ENCODE results near the gene ZFYVE27. TPM values are rescaled to one million over a fixed set of nuclear protein-coding genes. Genes with fewer than 3 reads are reported as not detected.

Gene ZFYVE27
- total and polyA plus RNA-seq, 7 donors, result 7.2 to 42.2 (median 11.0) TPM

GRCh38 chr10:97747573-97747972 lies 10.6 kb downstream of the ZFYVE27 start:
- H3K9me3 ChIP-seq, result no peaks in the 10 kb centered on the region
- DNase-seq, result no peak
- 87% methylated on average over 1 of the region's 1 CpG for WGBS, 2 donors
- no peak for TF ChIP-seq POLR2A (IDR thresholded peaks at IDR 0.05)
- TF ChIP-seq EP300 (IDR thresholded peaks at IDR 0.05), result no peak
- TF ChIP-seq POLR2AphosphoS5 (IDR thresholded peaks at IDR 0.05), result no peak
- no peak for TF ChIP-seq CTCF (IDR thresholded peaks at IDR 0.05)
- intact Hi-C loops (cut with DNase I), result no loop called here
- H3K4me1 ChIP-seq, result no peaks in the 10 kb centered on the region
- H3K27ac ChIP-seq, result no peak overlapping the region
- H3K36me3 ChIP-seq, result peaks cover 7 to 87% (median 52%) of the 10 kb centered on the region in 4 donors
- no peak overlapping the region for H3K4me3 ChIP-seq
- no peaks in the 10 kb centered on the region for H3K27me3 ChIP-seq

- H3K4me1 ChIP-seq, result no peaks in the 10 kb centered on the region
- TF ChIP-seq CTCF (IDR thresholded peaks at IDR 0.05) (no peak), EP300 (IDR thresholded peaks at IDR 0.05) (no peak), POLR2AphosphoS5 (IDR thresholded peaks at IDR 0.05) (no peak), POLR2A (IDR thresholded peaks at IDR 0.05) (no peak)
- H3K9me3 ChIP-seq, result no peaks in the 10 kb centered on the region
- intact Hi-C loops (cut with DNase I), result no loop called here
- H3K4me3 ChIP-seq, result no peak overlapping the region
- peak; percentile 51 for DNase-seq
- 87 to 89% methylated on average over 10 of the region's 10 CpGs for WGBS, 2 donors
- no peaks in the 10 kb centered on the region for H3K27me3 ChIP-seq
- no peak overlapping the region for H3K27ac ChIP-seq
- peaks cover 7 to 92% (median 57%) of the 10 kb centered on the region in 4 donors for H3K36me3 ChIP-seq
Measured at GRCh38 chr10:97748116-97748515, 11.2 kb downstream of the ZFYVE27 start.

- TF ChIP-seq POLR2AphosphoS5 (IDR thresholded peaks at IDR 0.05) (no peak), CTCF (IDR thresholded peaks at IDR 0.05) (no peak)
- Histone ChIP-seq H3K9me3 (no peaks in the 10 kb centered on the region), H3K27me3 (no peaks in the 10 kb centered on the region), H3K4me1 (no peaks in the 10 kb centered on the region), H3K36me3 (peaks cover 23 to 100% (median 80%) of the 10 kb centered on the region in 4 donors), H3K4me3 (no peak overlapping the region), H3K27ac (no peak overlapping the region)
- intact Hi-C loops (cut with DNase I), result no loop called here
- peak; percentile 48 for DNase-seq
- WGBS, 2 donors, result 94 to 96% methylated on average over 18 of the region's 18 CpGs
Measured at GRCh38 chr10:97752956-97753355, 16.0 kb downstream of the ZFYVE27 start.

GRCh38 chr10:97754726-97755125 lies 17.8 kb downstream of the ZFYVE27 start:
- TF ChIP-seq POLR2A (IDR thresholded peaks at IDR 0.05), result no peak
- TF ChIP-seq EP300 (IDR thresholded peaks at IDR 0.05), result no peak
- TF ChIP-seq CTCF (IDR thresholded peaks at IDR 0.05), result no peak
- TF ChIP-seq POLR2AphosphoS5 (IDR thresholded peaks at IDR 0.05), result no peak
- WGBS, 2 donors, result 65 to 83% methylated on average over 3 to 4 of the region's 4 CpGs
- H3K27me3 ChIP-seq, result no peaks in the 10 kb centered on the region
- H3K36me3 ChIP-seq, result peaks cover 20 to 97% (median 79%) of the 10 kb centered on the region in 4 donors
- no peaks in the 10 kb centered on the region for H3K4me1 ChIP-seq
- no peak for DNase-seq
- no peak overlapping the region for H3K4me3 ChIP-seq
- H3K27ac ChIP-seq, result no peak overlapping the region
- intact Hi-C loops (cut with DNase I), result no loop called here
- H3K9me3 ChIP-seq, result no peaks in the 10 kb centered on the region

GRCh38 chr10:97755718-97756117 lies 18.8 kb downstream of the ZFYVE27 start:
- WGBS, 2 donors, result 96 to 97% methylated on average over 6 of the region's 6 CpGs
- H3K36me3 ChIP-seq, result peaks cover 23 to 97% (median 78%) of the 10 kb centered on the region in 4 donors

More at GRCh38 chr10:97755718-97756117, 18.8 kb downstream of the ZFYVE27 start:
- TF ChIP-seq POLR2A (IDR thresholded peaks at IDR 0.05) (no peak), POLR2AphosphoS5 (IDR thresholded peaks at IDR 0.05) (no peak), CTCF (IDR thresholded peaks at IDR 0.05) (no peak), EP300 (IDR thresholded peaks at IDR 0.05) (no peak)
- DNase-seq, result no peak
- Histone ChIP-seq H3K27me3 (no peaks in the 10 kb centered on the region), H3K9me3 (no peaks in the 10 kb centered on the region), H3K4me1 (no peaks in the 10 kb centered on the region), H3K4me3 (no peak overlapping the region), H3K27ac (no peak overlapping the region)
- intact Hi-C loops (cut with DNase I), result no loop called here

All from sigmoid colon (tissue), 7 donors.